ENCODE results near the gene SNHG17. TPM values are rescaled to one million over a fixed set of nuclear protein-coding genes. Genes with fewer than 3 reads are reported as not detected.
"Not testable (repeated sequence)": the region's sequence is repeated elsewhere in the genome, so short reads cannot be mapped to it uniquely, and the experiment has no call there.

Gene SNHG17
- total RNA-seq, 4 donors from 2014 or later: 21.2 to 72.8 (median 29.7) TPM

- TF ChIP-seq POLR2A (IDR thresholded peaks at IDR 0.05) (no peak), CTCF (IDR thresholded peaks at IDR 0.05) (no peak)
- peak overlapping the region; percentile 17 for H3K4me3 ChIP-seq (ENCODE audit: low read depth, poor library complexity, severe bottlenecking)
- no peak for DNase-seq (ENCODE audit: low spot score in 2 of 2)
- WGBS, 2 donors: 17 to 21% methylated on average over 12 of the region's 12 CpGs
- intact Hi-C loops (cut with DNase I; ENCODE audit: low total_unique reads): no loop called here
Measured at GRCh38 chr20:38471987-38472512, 36.9 kb upstream of the SNHG17 start.

- TF ChIP-seq CTCF (IDR thresholded peaks at IDR 0.05) (no peak), POLR2A (IDR thresholded peaks at IDR 0.05) (no peak)
- intact Hi-C loops (cut with DNase I; ENCODE audit: low total_unique reads): no loop called here
- no peak for DNase-seq (ENCODE audit: low spot score in 2 of 2)
- 75 to 83% methylated on average over 1 of the region's 1 CpG for WGBS, 2 donors
- no peak overlapping the region for H3K4me3 ChIP-seq (ENCODE audit: low read depth, poor library complexity, severe bottlenecking)
Measured at GRCh38 chr20:38471245-38471644, 36.1 kb upstream of the SNHG17 start.

GRCh38 chr20:38466983-38467382, 31.9 kb upstream of the SNHG17 start:
- DNase-seq (ENCODE audit: low spot score in 2 of 2): no peak
- H3K4me3 ChIP-seq (ENCODE audit: low read depth, poor library complexity, severe bottlenecking): no peak overlapping the region
- TF ChIP-seq POLR2A (IDR thresholded peaks at IDR 0.05) (no peak), CTCF (IDR thresholded peaks at IDR 0.05) (no peak)
- intact Hi-C loops (cut with DNase I; ENCODE audit: low total_unique reads): no loop called here
- WGBS, 2 donors: 84 to 88% methylated on average over 3 of the region's 3 CpGs

- peak in 1 of 2 donors; percentile 9 for DNase-seq (ENCODE audit: low spot score in 2 of 2)
- 78 to 83% methylated on average over 2 of the region's 2 CpGs for whole genome bisulfite sequencing, 2 donors
- TF ChIP-seq CTCF (IDR thresholded peaks at IDR 0.05) (no peak), POLR2A (IDR thresholded peaks at IDR 0.05) (no peak)
- no peak overlapping the region for H3K4me3 ChIP-seq (ENCODE audit: low read depth, poor library complexity, severe bottlenecking)
- intact Hi-C loops (cut with DNase I; ENCODE audit: low total_unique reads): no loop called here
Measured at GRCh38 chr20:38466171-38466570, 31.0 kb upstream of the SNHG17 start.

- H3K4me3 ChIP-seq (ENCODE audit: low read depth, poor library complexity, severe bottlenecking); intact Hi-C loops (cut with DNase I; ENCODE audit: low total_unique reads): not testable (repeated sequence)
- DNase-seq (ENCODE audit: low spot score in 2 of 2): peak in 1 of 2 donors; percentile 62
- 73 to 86% methylated on average over 2 to 20 of the region's 30 CpGs for WGBS, 2 donors
Measured at GRCh38 chr20:38461569-38461968, 26.4 kb upstream of the SNHG17 start.

GRCh38 chr20:38461167-38461566, 26.0 kb upstream of the SNHG17 start:
- DNase-seq (ENCODE audit: low spot score in 2 of 2): peak in 1 of 2 donors; percentile 18
- intact Hi-C loops (cut with DNase I; ENCODE audit: low total_unique reads); H3K4me3 ChIP-seq (ENCODE audit: low read depth, poor library complexity, severe bottlenecking): not testable (repeated sequence)
- WGBS, 2 donors: no CpG with 5 or more reads among the region's 33 CpGs

- H3K4me3 ChIP-seq (ENCODE audit: low read depth, poor library complexity, severe bottlenecking); intact Hi-C loops (cut with DNase I; ENCODE audit: low total_unique reads); DNase-seq (ENCODE audit: low spot score in 2 of 2): not testable (repeated sequence)
- 22 to 25% methylated on average over 1 of the region's 2 CpGs for WGBS, 2 donors
Measured at GRCh38 chr20:38460631-38461030, 25.5 kb upstream of the SNHG17 start.
